ENCODE measurements around the gene CD44. TPM values are rescaled to one million over a fixed set of nuclear protein-coding genes. Genes with fewer than 3 reads are reported as not detected.

The CD44 gene
- total and polyA plus RNA-seq, 8 donors: 332 to 693 (median 504) TPM

- intact Hi-C loops (cut with DNase I): no loop called here
- peaks cover 0 to 7% of the 10 kb centered on the region in 2 donors for H3K36me3 ChIP-seq
- H3K4me1 ChIP-seq: peaks cover 61 to 95% of the 10 kb centered on the region in 2 donors
- H3K9me3 ChIP-seq: no peaks in the 10 kb centered on the region
- no peak overlapping the region for H3K4me3 ChIP-seq
- no peak for TF ChIP-seq CTCF (IDR thresholded peaks at IDR 0.05)
- peak in 1 of 4 donors; percentile 60 for DNase-seq
- peak overlapping the region; percentile 64 to 88 for H3K27ac ChIP-seq
- no peaks in the 10 kb centered on the region for H3K27me3 ChIP-seq
- peak; percentile 21 for ATAC-seq
Observed at GRCh38 chr11:35165423-35166368, 26.7 kb downstream of the CD44 start.

DNA sequence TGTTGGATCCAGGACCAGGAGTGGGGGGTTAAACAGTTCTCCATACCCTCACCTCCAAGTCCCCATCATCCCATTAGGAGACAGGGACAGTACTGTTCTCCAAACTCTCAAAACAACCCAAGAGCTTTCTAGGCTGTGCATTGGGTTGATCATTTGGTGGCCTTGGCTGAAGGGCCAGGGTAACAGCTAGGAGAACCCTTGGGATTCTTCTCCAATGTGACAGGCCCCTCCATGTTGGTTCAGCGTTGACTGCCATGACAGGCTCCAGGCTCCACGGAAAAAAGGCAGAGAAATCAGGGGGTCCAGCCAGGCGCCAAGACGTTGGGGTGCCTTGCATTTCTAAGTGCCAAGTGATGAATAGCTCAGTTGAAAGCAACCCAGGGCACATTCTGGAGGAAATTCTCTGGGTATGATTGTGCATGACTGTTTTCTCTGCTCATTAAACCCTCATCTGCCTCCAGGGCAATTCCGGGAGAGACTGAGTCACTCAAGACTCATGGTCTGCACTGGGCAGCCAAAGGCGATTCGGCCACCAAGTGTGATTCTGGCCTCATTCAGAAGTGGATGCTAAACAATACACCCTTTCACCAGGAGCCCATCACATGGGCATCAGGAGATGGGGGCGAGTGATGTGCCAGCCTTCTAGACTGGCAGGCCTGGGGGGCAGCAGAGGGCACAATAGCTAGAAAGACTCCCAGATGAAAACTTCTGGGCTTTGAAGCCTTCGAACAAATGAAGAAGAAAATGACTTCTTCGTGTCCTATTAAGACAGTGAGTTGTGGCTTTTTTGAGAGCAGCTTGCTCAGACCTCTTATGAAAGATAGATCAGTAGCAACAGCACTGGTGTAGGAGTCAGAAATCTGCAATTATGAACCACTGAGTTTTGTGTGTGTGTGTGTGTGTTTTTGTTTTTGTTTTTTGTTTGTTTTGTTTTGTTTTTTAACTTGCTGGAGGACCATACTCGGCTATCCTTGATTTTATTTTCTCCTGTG lies 27.7 kb downstream of the CD44 start:
- no peak for TF ChIP-seq CTCF (IDR thresholded peaks at IDR 0.05)
- Histone ChIP-seq H3K36me3 (no peaks in the 10 kb centered on the region), H3K4me3 (no peak overlapping the region), H3K4me1 (peaks cover 56 to 92% of the 10 kb centered on the region in 2 donors), H3K27ac (peak overlapping the region; percentile 64 to 88), H3K9me3 (no peaks in the 10 kb centered on the region), H3K27me3 (no peaks in the 10 kb centered on the region)
- intact Hi-C loops (cut with DNase I): no loop called here
- DNase-seq: peak in 1 of 4 donors; percentile 42
- peak; percentile 36 for ATAC-seq

DNA sequence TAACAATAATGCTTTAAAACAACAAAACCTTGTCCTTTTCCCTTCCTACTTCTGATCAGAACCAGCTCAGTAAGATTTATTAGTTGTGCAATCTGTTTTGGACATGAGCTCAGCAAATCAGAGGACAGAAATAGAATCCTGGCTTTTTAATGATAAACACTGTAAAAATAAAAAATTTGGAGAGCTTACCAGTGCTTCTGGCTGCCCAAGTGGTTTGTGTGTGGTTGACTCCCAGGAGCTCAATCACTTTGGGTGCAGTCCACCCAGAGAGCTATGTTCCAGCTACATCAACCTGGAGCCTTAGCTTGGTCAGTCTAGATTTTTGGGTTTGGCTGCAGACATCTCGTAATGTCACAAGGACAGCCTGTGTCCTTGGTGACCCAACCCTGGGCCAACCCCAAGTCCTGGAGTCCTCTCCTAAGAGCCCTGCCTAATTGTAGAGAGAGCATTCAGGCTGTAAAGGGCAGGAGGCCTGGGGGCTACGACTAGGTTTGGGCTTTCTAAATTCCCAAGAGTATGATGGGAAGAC lies 28.5 kb downstream of the CD44 start:
- TF ChIP-seq CTCF (IDR thresholded peaks at IDR 0.05): no peak
- Histone ChIP-seq H3K36me3 (no peaks in the 10 kb centered on the region), H3K4me1 (peaks cover 51 to 92% of the 10 kb centered on the region in 2 donors)

DNA sequence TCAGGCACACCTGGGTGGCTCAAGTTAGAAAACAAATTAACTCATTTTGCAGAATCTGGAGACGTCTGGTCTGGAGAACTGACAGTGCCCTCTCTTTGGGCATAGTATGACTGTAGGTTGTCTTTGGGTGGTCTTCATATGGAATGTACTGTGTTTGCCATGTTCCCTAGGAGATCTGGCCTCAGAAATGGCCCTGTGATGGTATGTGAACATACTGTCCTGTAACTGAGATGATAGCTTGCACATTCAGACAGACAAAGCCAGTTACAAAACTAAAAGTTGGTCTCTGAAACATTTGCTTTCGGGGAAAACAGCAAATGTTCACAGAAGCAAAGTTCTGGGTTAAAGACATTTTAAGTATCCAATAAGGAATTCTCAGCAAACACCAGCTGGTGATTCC lies 29.7 kb downstream of the CD44 start:
- Histone ChIP-seq H3K36me3 (no peaks in the 10 kb centered on the region), H3K4me3 (no peak overlapping the region), H3K27ac (peak overlapping the region; percentile 64 to 88), H3K9me3 (no peaks in the 10 kb centered on the region), H3K27me3 (no peaks in the 10 kb centered on the region), H3K4me1 (peaks cover 53 to 92% of the 10 kb centered on the region in 2 donors)
- intact Hi-C loops (cut with DNase I): no loop called here
- ATAC-seq (no peak), DNase-seq (no peak)
- no peak for TF ChIP-seq CTCF (IDR thresholded peaks at IDR 0.05)

More for the DNA sequence above, 28.5 kb downstream of the CD44 start:
- Histone ChIP-seq H3K4me3 (no peak overlapping the region), H3K27ac (peak overlapping the region; percentile 64 to 88), H3K27me3 (no peaks in the 10 kb centered on the region), H3K9me3 (no peaks in the 10 kb centered on the region)
- peak; percentile 18 for ATAC-seq
- DNase-seq: no peak
- intact Hi-C loops (cut with DNase I): no loop called here

Measured in left lung (tissue), 10 donors.